CD4-positive, alpha-beta T cell treated with Interleukin-17A for 1 hour (primary cell): ENCODE results near the gene TSKU.
"Not testable (repeated sequence)": the region's sequence is repeated elsewhere in the genome, so short reads cannot be mapped to it uniquely, and the experiment has no call there.

Source experiments
- DNase-seq: peaks from one replicate; pipeline ENCODE4 v3.0.0-alpha.2; 2020

The TSKU gene

GRCh38 chr11:76803811-76804600, 20.9 kb downstream of the TSKU start:
- peak; percentile 11 for DNase-seq

GRCh38 chr11:76805206-76805913, 22.2 kb downstream of the TSKU start:
- no peak for DNase-seq

DNA sequence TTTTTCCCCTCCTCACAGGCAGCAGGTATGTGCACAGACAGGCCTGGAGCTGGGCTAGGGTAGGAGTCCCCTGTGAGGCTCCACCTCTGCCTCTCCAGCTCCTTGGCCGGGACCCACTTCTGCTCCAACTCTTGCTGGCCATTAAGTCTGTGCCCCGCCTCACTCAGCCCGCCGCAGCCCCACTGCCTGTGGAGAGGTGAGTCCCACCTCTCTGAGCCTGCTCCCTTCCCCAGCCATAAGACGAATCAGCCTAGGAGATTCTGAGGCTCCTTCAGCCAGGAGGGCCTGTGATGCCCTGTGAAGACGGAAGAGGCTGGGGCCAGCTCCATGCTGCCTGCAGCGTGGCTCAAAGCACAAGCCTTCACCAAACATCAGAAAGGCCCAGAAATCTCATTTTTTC, 23.0 kb downstream of the TSKU start:
- DNase-seq = no peak

DNA sequence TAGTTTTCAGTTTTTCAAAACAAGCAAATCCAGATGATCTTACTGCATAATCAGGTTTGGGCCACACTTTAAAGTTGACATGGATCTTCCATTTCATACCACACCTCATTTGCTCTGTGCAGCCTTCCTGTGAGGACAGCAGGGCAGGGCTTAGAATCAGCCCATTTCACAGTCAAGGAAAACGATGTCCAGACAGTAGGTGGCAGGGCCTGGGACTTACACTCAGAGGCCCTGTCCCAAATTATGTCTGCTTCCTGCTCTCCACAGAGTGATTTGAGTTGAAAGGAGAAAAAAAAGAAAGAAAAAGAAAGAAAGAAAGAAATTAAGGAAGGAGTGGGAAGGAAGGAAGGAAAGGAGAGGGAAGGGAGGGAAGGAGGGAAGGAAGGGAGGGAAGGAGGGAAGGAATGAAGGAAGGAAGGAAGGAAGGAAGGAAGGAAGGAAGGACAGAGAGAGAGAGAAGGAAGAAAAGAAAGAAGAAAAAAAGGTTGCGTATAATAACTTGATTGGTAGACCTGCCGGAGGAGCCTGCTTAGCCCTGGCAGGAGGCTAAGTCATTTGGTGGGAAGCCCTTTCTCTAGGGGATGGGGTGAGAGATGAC, 23.6 kb downstream of the TSKU start:
- DNase-seq = no peak

- peak; percentile 57 for DNase-seq
Observed at GRCh38 chr11:76807206-76807875, 24.2 kb downstream of the TSKU start.

GRCh38 chr11:76808171-76808570, 25.0 kb downstream of the TSKU start:
- DNase-seq = no peak

- no peak for DNase-seq
Observed at GRCh38 chr11:76808996-76809395, 25.8 kb downstream of the TSKU start.

- DNase-seq = peak; percentile 33
Observed at GRCh38 chr11:76810151-76810853, 27.1 kb downstream of the TSKU start.

- no peak for DNase-seq
Observed at GRCh38 chr11:76811259-76811658, 28.1 kb downstream of the TSKU start.

DNA sequence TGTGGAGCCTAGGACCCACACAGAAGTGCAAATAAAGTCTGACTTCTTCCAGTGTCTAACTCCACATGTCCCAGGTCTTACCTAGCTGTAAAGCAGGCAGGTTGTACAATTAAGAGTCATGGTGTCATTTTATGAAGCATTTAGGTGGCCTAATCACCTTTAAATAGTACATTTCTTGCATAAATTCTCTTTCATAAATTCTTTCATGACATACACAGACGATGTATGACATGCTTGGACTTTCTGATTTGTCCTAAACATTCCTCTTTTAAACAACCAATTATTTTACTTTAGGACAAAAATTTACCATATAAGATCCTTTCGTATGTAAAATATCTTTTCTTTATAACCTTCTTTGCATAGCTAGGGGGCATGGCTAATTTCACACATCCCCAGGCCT, 31.3 kb downstream of the TSKU start:
- no peak for DNase-seq

- not testable (repeated sequence) for DNase-seq
Observed at GRCh38 chr11:76815678-76816077, 32.5 kb downstream of the TSKU start.

DNA sequence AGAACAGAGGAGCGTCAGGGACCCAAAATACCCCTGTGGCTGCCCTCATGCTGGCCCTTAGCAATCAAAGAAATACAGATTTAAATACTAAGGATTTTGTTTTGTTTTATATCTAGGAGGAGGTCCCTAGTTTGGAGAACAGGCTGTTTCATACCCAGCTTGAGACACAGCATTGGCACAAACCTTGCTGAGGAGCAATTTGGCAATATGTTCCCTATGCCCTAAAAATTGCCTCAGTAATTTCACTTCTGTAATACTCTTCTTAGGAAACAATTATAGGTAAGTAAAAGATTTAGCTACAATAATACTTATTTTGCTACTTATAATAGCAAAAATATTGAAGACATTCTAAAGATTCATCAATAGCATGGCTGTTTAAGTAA, 37.0 kb downstream of the TSKU start:
- no peak for DNase-seq

DNA sequence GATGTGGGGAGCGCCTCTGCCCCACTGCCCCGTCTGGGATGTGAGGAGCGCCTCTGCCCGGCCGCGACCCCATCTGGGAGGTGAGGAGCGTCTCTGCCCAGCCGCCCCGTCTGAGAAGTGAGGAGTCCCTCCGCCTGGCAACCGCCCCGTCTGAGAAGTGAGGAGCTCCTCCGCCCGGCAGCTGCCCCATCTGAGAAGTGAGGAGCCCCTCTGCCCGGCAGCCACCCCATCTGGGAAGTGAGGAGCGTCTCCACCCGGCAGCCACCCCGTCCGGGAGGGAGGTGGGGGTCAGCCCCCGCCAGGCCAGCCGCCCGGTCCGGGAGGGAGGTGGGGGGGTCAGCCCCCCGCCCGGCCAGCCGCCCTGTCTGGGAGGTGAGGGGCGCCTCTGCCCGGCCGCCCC, 38.2 kb downstream of the TSKU start:
- not testable (repeated sequence) for DNase-seq

DNA sequence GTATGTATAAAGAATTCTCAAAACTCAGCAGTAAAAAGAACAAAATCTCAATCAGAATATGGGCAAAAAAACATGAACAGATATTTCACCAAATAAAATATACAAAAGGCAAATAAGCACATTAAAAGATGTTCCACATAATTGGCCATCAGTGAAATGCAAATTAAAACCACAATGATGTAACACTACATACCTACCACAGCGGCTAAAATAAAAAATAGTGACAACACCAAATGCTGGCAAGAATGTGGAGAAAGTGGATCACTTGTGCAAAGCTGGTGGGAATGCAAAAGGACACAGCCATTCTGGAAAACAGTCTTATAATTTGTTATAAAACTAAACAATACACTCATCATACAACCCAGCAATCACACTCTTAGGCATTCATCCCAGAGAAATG, 39.2 kb downstream of the TSKU start:
- no peak for DNase-seq

DNA sequence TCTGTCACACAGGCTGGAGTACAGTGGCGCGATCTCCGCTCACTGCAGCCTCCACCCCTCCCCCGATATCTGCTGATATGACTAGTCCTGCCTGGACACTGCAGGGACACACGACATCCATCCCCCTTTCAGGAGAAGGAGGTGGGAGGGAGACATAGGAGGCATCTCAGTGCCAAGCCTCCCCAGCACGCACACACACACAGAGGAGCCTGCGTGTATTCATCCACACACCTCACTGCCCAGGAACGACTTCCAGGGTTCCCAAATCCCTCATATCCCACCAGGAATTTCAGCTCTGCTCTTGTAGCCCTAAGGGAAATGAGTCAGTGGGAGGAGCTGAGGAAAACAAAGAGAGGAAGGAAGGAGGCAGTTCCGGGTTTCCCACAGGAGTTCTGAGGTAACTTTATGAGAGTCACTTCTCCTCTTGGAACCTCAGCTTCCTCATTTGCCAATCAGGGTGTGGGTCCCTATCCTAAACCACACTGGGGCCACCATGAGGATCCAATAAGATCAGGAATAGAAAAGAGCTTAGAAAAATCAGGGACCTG, 40.4 kb downstream of the TSKU start:
- DNase-seq = no peak

DNA sequence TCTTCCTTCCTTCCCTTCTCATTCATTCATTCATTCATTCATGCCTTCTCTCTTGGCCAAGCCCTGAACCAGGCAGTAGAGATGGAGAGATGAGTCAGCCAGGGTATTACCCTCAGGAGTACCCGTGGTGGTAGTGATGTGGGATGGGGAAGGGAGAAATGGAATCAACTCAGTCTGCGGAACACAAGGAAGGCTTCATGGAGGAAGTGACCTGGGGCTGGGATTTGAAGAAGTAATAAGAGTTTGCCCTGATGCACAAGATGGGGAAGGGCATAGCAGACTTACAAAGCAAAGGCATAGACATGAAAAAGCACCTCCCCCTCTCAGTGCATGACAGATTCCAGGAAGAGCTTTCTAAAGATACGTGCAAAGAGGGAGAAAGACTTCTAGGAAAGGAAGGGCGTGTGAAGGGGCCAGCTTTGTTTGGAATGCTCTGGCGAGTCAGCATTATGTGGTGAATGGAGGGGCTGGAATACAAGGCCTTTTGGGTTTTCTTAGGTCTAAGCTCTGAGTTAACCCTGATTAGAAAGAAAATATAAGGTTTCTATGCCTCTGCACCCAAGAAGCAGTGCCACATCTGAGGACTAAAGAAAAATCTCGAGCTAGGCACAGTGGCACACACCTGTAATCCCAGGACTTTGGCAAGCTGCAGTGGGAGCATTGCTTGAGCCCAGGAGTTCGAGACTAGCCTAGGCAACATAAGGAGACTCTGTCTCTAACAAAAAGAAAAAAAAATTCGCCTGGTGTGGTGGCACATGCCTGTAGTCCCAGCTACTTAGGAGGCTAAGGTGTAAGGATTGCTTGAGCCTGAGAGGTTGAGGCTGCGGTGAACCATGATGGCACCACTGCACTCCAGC, 41.2 kb downstream of the TSKU start:
- no peak for DNase-seq

DNA sequence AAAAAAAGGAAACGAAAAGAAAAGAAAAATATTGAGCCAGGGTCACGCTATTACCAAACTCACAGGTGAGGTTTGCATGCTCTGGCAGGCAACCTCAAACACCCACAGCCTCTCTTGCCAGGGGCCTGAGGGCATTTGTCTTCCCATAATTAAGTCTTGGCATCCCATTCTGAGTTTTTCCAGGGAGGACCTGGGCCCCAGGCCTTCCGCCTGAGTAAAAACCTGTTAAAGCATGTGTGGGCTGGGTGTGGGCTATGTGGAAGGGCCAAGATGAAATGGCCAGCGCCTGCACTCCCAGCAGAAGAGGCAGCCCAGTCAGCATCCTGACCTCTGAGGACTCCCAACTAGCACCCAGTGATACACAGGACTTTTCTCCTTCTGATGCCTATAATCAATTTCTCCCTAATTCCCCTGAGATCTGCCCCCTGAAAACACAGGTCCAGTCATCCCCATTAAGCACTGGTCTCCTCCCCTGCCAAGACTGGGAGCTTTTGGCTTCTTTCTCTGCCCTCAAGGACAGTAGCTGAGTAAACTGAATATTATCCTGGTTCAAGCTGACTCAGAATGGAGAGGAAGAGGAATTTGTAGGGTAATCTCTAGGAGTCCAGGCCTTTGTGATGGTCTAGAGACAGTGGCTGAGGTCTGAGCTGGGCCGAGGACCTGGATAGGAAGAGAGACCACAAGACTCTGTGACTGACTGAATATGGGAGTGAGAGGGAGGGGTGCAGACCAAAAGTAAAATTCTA, 42.0 kb downstream of the TSKU start:
- no peak for DNase-seq

DNA sequence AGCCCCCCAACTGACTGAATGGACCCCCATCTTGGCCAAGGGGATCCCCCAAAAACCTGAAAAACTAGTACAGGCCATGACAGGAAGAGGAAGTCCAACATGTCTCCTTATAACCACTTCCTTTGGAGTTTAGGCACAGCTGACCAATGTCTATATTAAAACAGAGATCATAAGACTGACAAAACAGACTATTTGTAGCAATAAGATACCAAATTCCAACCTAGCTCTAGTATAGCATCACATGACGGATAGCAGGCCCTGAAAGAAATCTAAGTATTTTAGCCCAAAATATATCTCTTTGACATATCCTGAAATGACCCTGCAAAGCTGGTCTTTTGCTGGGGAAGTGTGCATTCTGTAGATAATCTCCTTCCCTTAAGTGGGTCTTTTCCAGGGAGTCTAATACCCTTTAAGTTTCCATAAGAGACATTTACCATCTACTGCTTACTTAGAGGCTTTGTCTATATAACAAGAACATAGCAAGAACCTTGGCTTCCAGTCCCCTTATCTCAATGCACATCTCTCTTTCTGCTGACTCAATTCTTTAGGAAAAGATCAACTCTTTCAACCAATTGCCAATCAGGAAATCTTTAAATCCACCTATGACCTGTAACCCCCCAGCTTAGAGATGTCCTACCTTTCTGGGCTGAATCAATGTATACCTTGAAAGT, 42.7 kb downstream of the TSKU start:
- DNase-seq = no peak

- DNase-seq = not testable (repeated sequence)
Observed at GRCh38 chr11:76826508-76826907, 43.4 kb downstream of the TSKU start.

DNA sequence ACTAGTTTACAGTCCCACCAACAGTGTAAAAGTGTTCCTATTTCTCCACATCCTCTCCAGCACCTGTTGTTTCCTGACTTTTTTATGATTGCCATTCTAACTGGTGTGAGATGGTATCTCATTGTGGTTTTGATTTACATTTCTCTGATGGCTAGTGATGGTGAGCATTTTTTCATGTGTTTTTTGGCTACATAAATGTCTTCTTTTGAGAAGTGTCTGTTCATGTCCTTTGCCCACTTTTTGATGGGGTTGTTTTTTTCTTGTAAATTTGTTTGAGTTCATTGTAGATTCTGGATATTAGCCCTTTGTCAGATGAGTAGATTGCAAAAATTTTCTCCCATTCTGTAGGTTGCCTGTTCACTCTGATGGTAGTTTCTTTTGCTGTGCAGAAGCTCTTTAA, 43.8 kb downstream of the TSKU start:
- not testable (repeated sequence) for DNase-seq
